GM23338 (cell line): ENCODE measurements around the gene IGFBP4.

Experiments
- CREB1 ChIP-seq: fragments of 250-450 bp; sonication (Bioruptor Pico); IDR thresholded peaks from 2 replicates; pipeline ENCODE4 v1.5.0; 2020; ENCODE audit warnings: low read depth, mild to moderate bottlenecking, moderate library complexity
- CTCF ChIP-seq, 2 experiments: fragments of 200-600 bp in 1 of 2; sonication (generic) in 1 of 2; conservative IDR thresholded peaks; 2 replicates each; pipeline versions ENCODE4 v1.5.1 to v1.6.1; 2016 to 2017; ENCODE audit warnings: antibody characterized with exemption in 2 of 2, low read depth in 2 of 2, mild to moderate bottlenecking in 2 of 2, moderate library complexity in 1 of 2
- ETS1 ChIP-seq: IDR thresholded peaks from 2 replicates; pipeline ENCODE4 v1.6.1; 2016; ENCODE audit warnings: antibody characterized with exemption
- EZH2 ChIP-seq: fragments of 200-600 bp; sonication (generic); IDR thresholded peaks from one replicate; pipeline ENCODE4 v1.8.0; 2017; ENCODE audit warnings: antibody characterized with exemption, mild to moderate bottlenecking, low read depth; ENCODE audit not compliant: unreplicated experiment
- EZH2phosphoT487 ChIP-seq: fragments of 200-600 bp; sonication (generic); IDR thresholded peaks from one replicate; pipeline ENCODE4 v1.8.1; 2018; ENCODE audit warnings: antibody characterized with exemption; ENCODE audit not compliant: unreplicated experiment
- JUNB ChIP-seq: IDR thresholded peaks from one replicate; pipeline ENCODE4 v1.6.1; 2016; ENCODE audit warnings: antibody characterized with exemption; ENCODE audit not compliant: unreplicated experiment
- POLR2AphosphoS5 ChIP-seq: IDR thresholded peaks from 2 replicates; pipeline ENCODE4 v1.6.1; 2016; ENCODE audit warnings: antibody characterized with exemption, low read depth
- REST ChIP-seq: IDR thresholded peaks from one replicate; pipeline ENCODE4 v1.6.1; 2018; ENCODE audit warnings: antibody characterized with exemption; ENCODE audit not compliant: unreplicated experiment
- STAT1 ChIP-seq: IDR thresholded peaks from one replicate; pipeline ENCODE4 v1.6.1; 2016; ENCODE audit warnings: antibody characterized with exemption; ENCODE audit not compliant: unreplicated experiment
- ZNF114 ChIP-seq: fragments of 250-450 bp; sonication (Bioruptor Pico); IDR thresholded peaks from 2 replicates; pipeline ENCODE4 v1.5.0; 2020; ENCODE audit warnings: mild to moderate bottlenecking, moderate library complexity
- ZNF462 ChIP-seq: fragments of 250-450 bp; sonication (Bioruptor Pico); IDR thresholded peaks from 2 replicates; pipeline ENCODE4 v1.5.0; 2020; ENCODE audit warnings: mild to moderate bottlenecking, moderate library complexity

GRCh38 chr17:40481106-40481505 lies 37.9 kb downstream of the IGFBP4 start:
- TF ChIP-seq CTCF (conservative IDR thresholded peaks at IDR 0.05; ENCODE audit: low read depth in 2 of 2): no peak
- no peak for TF ChIP-seq JUNB
- TF ChIP-seq ZNF462: no peak
- TF ChIP-seq EZH2: no peak
- TF ChIP-seq POLR2AphosphoS5: no peak
- no peak for TF ChIP-seq EZH2phosphoT487
- TF ChIP-seq REST: no peak
- TF ChIP-seq CREB1 (CRISPR knock-in tag): no peak
- TF ChIP-seq ETS1: no peak
- TF ChIP-seq ZNF114 (CRISPR knock-in tag): no peak
- TF ChIP-seq STAT1: no peak
